Stimulated activated CD4-positive, alpha-beta T cell treated with anti-CD3 and anti-CD28 coated beads, Interleukin-1b, Interleukin-23, amount 100 ng/mL, for 4 hours (primary cell): ENCODE data around the gene IL1R1.
"Not testable (repeated sequence)": the region's sequence is repeated elsewhere in the genome, so short reads cannot be mapped to it uniquely, and the experiment has no call there.

Experiments used
- DNase-seq, 2 donors: peaks; one replicate each; pipeline ENCODE4 v3.0.0-alpha.2; 2020; ENCODE audit warnings: low read depth in 2 of 2

Gene IL1R1

DNA sequence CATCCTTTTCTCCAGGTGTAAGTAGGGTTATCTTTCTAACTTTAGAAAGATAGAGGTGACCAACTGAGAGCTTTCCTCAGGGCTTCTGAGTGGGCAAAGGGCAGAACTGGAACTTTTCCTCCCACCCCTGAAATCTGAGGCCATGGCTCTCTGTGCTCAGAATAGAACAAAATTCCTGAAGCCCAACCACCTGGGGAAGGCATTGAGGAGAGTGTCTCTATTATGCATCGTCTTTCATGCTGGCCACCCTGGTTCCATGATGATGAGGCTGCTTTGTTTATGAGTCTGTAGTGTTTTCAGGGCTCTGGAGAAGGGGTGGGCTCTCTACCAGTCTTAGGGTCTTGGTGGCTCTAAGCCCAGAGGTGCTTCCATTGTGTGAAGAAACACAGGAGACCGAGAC is 30.7 kb upstream of the IL1R1 start:
- no peak for DNase-seq

DNA sequence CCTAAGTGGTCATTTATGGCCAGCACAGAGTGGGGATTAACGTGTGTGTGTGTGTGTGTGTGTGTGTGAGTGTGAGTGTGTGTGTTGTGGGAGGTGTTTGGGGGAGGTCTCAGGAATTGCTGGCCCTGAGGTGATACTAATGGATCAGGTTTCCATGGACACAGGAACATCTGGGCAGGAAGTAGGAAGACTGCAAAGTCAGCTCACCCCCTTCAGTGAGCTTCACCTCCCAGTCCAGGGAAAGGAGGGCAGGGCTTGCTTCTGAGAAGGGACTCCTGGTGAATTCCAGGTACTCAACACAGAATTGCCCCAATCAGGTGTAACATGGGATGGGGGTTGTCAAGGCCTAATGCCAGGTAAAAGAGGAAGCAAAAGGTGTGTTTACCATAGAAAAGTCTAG is 30.3 kb upstream of the IL1R1 start:
- no peak for DNase-seq

DNA sequence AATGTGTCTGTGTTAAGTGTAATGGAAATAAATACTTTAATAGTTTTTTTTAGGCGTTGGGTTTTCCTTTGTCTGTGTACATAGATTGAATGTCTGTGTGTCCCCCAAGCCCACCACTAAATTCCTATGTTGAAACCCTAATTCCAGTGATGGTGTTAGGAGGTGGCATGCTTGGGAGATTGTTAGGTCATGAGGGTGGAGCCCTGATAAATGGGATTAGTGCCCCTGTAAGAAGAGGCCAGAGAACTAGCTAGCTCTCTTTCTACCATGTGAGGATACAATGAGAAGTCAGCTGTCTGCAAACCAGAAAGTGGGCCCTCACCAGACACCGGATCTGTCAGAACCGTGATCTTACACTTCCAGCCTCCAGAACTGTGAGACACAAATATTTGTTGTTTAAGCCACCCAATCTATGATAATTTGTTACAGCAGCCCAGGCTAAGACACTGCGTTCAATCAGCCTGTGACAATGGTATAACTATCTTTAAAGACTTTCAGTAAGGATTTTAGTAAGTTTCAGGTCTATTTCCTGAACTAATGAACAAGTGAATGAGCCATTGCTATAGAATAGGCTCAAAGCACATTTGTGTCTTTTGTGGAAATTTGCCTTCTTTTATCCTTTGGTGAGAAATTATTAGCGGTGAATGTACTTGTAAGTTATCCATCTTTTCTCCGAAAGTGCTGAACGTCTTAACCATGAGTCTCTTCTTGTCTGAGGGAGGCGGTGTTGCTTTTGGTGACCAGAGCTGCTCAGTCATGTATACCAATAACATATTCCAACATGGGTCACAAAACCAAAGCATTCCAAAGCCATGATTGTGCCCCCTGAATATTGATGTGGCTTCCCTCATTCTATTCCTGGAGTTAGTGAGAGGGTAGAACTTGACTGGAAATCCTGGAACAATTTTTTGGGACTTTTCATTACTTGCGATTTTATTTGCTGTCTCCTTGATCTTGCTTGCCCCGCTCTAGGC is 29.6 kb upstream of the IL1R1 start:
- DNase-seq = no peak

DNA sequence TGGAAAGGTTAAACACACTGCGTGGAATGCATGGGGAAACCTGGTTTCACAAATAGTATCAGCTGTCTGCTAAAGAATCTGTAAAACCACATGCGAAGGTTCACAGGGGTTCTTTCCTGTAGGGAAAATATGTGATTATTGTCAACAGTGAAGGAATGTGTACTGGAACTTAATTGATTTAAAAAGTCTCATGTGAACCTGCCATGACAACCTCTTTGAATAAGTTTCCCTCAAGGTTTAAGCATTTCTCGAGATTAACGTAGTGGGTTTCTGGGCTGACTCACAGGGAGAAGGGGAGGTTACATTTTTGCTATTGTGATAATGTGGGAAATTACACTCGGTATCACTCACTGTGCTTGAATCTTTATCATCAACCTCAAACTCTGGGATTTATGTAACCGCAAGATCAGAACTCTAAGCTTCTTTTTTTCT is 28.2 kb upstream of the IL1R1 start:
- DNase-seq = no peak

DNA sequence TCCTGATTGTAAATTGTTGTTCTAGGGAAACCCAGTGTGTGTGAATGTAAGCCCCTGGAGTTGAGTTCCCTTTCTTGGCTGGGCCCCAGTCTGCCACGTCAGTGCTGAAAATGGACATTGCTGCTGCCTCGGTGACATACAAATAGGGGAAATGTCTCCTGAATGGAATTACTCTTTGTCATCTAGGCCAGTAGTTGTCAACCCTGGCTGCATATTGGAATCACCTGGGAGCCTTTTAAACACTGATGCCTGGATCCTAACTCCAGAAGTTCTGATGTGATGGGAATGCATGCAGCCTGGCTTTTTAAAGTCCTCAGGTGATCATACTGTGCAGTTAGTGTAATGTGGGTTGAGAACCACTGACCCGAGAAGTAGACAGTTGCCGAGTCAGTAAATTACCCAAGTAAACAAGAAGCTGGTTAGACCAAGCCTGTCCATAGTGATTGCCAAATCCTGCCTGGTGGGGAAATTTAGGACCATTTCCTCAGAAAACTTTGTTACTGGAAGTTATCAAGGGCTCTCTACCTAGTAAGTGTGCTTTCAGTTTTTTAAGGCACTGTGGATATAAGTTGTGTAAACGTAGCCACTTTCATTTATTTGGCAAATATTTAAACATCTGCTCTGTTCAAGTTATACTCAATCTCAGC is 27.6 kb upstream of the IL1R1 start:
- DNase-seq = no peak

DNA sequence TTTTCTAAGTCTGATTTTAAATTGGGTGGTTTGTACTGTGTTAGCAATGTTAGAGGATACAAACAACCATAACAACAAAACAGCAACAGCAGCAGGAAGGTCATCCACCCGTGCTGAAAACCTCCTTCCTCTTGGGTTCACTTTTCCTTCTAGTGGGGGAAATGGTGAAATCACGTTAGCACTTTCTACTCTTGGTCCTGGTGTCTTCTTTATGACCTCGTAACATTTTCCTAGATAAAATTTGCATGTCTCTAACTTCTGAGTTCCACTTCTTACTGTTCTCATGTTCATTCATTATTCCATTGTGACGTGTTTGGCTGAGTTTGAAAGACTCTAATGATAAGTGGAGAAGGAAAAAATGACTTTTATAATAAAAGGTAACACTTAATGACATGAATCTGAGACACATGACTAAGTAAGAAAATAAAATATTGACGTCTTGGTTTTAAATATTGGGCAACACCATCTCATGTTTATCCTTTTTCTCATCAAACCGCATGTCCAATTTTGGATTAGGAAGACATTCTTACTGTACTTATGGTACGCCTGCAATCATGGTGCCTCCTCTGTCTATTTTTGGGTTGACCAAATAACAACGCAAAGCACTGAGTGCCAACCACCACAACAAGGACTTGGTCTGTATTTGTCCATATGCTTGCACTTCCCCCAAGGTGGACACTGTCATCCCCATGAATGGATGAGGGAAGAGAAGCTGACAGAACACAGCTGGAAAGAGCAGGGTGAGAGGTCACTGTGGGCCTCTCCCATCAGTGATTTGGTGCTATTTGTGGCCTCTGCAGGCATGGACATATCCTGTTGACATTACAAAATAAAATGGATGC is 25.7 kb upstream of the IL1R1 start:
- DNase-seq = no peak

DNA sequence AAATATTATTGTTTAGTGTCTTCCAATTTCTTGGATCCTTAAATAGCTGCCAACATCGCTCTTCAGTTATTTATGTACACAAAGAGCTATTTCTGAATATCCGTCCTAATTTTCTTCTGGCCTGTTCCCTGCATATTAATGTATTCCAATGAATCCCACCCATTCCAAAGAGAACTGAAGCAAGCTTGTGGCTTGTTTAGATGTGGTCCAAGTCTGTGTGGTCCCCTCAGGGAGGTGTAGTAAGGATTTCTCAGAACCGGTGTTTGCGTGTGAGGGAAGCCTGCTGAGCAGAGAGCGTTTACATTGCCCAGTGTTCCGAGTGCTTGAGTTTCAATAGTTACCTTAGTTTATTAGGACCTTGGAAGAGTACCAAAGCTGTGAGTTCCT is 25.1 kb upstream of the IL1R1 start:
- no peak for DNase-seq

DNA sequence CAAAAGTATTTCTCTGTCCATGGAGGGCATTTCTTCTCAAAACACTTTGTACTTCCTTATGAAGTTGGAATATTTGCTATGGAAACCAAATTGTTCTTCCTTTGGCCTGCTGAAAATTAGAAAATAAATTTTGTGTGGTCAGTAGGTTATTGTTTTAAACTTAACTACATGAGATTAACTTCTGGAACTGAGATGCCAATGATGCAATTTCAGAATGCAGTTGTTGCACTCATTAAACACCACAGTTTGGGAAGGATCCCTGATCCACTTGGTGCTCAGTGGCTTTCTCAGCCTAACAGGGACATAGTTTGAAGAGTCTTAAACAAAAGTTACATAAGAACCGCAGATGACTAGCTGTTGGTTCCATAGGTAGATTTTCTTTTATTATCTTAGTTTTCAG is 23.3 kb upstream of the IL1R1 start:
- DNase-seq = no peak

DNA sequence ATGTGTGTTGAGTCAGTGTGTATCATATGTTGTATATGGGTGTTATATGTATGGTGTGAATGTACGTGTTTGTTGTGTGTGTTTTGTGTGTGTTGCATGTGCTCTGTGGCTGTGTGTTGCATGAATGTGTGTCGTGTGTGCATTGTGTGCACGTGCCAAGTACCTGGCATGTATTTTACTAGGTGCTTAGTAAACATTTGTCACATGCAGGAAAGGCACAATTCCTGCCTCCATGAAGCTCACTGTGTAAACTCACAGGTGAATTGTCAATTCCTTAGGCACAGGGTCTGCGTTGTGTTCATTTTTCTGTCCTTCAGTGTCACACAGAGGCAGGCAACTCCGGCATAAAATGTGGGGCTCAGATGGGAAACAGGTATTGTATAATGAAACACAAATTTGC is 22.3 kb upstream of the IL1R1 start:
- DNase-seq = no peak

DNA sequence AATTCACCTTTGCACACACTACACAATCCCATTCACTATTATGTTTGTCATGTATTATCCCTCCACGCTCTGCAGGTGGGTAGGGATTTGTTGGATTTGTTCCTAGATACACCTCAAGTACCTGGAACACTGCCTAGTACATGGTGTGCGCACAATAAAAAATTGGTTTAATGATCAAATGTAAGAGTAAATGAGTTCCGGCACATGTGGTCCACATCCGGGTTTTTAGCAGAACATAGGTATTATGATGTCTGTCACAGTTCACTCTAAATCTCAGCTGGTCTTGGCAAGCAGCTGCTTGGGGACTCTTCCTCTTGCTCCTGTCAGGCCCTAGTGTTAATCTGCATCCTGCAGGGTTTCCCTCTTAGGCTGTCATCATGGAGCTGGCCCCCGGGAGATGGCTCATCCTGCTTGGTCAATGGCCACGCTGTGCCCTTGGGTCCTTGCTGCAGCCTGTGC is 21.8 kb upstream of the IL1R1 start:
- no peak for DNase-seq

DNA sequence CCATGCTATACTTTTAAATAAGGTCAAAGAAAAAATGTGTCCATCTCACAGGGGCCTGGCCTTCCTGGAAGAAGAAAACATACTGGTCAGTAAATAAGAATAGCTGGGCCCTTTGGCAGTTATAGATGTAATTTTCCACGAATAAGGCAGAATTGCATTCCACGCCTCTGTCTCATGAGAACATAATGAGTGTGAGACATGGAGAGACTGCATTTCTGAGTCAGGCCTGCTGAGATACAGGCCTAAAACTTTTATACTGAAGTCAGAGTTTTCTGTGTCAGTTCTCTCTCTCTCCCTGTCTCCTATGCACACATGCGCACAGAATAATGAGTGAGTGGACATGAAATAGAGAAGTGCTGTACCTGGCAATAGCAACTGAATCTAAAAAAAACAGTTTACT is 20.4 kb upstream of the IL1R1 start:
- DNase-seq = no peak

DNA sequence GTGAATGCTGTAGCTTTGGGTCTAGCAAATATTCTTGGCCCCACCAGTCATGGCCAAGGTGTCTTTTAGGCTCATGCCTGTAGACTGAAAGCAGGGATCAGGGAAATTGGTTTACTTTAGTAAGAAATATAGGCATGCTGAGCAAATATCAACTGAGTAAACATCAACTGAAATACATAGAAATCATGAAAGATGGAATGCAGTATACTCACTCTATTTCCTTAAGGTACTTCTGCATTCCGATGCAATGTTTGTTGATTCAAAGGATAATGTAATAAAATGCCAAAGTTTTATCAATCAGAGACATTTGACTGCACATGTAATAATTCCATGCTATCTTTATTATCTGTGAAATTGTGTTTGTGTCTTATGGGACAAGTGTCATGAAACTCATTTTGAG is 19.6 kb upstream of the IL1R1 start:
- DNase-seq = no peak

DNA sequence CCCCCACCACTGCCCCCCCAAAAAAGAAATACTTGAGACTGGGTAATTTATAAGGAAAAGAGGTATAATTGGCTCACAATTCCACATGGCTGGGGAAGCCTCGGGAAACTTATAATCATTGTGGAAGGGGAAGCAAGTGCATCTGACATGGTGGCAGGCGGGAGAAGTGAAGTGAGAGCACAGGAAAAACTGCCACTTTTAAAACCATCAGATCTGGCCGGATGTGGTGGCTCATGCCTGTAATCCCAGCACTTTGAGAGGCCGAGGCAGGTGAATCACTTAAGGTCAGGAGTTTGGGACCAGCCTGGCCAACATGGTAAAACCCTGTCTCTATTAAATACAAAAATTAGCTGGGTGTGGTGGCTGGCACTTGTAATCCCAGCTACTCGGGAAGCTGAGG is 18.1 kb upstream of the IL1R1 start:
- DNase-seq = not testable (repeated sequence)

DNA sequence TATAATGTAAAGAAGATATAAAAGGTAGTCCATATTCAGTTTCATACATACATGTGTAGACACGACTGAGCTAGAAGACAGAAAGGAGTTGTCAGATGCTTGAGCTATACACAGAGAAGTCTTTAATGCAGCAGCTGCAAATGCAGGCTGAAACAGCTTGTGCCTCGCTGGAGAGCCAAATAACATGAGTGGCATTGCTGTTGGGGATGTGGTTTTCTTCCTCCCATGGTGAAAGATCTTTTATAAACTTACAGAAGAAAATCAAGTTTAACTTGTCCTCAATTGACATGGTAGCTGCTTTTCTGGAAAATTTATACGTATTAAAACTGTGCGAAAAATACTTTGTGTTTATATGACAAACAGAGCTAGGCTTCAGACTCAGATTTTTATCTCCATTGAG is 16.4 kb upstream of the IL1R1 start:
- no peak for DNase-seq

DNA sequence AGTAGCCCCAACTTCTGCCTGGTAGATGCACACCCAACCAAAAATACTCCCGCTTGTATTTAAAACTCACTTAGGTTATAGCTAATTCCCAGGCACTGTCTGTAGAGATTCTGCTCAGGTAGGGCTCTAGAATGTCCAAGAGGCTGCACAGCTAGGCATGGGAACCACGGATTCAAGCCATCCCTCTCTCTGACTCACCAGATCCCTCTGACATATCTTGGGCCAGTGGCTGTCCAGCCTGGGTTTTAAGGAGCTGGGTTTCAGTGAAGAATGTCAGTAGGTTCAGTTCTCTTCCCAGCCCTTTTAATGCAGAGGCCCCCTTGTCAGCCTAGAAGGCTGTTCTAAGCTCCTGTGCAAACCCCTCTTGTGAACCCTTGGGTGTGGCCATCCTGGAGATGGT is 15.9 kb upstream of the IL1R1 start:
- DNase-seq = no peak

DNA sequence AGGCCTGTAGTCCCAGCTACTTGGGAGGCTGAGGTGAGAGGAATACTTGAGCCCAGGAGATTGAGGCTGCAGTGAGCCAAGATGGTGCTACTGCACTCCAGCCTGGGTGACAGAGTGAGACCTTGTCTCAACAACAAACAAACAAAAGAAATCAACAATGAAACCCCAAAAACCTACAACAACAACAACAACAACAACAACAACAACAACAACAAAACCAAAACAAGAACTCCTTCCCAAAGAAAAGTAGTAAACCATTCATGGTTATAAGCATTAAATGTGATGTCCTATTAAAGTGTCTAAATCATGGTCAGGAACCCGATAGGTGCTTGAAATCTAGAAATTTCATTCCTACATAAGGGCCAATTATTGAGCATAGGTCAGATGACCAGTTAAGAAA is 13.5 kb upstream of the IL1R1 start:
- DNase-seq = no peak

DNA sequence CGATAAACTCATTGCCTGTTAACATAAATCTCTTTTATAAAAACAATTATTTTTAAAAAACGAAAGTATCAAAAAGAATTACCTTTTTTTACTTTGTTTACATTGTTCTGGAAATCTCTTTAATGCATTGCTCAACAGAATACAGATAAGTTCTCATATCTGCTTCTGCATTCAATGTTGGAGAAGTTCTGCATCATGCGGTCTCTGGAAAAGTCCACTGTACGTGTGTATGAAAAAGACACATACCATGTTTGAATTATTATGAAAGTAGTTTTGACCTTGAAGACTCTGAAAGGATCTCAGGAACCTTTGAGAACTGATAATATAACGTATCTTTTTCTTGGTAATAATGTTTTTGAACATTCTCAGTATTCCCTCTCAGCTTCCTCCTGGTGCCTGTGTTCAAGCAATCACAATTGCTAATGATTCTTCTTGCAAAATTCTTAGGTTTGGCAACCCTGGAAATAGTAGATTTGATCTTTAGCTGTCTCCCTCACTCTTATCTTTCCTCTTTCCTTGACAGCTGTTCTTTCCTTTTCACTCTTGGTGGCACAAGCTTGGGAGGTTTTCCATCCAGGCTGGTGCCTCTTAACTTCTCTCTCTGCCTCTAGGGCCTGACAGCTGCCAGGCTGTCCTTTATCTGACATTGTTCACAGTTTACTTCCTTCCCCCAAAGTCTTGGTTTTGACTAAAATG is 12.4 kb upstream of the IL1R1 start:
- no peak for DNase-seq

DNA sequence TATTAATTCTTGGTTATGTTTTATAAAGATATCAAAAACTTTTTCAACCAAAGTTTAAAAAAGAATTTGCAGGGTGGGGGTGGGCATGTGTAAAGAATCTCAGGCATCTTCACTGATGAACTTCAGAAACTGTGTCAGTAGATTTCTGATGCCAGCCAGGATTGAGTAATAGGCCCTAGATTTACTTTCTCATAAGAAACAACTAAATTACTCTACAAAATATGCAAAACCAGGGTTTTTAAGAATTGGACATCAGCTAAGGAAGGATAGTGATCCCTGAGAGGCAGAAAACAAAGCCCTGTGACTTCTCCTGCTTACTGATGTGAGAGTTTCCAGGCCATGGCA is 11.9 kb upstream of the IL1R1 start:
- no peak for DNase-seq

DNA sequence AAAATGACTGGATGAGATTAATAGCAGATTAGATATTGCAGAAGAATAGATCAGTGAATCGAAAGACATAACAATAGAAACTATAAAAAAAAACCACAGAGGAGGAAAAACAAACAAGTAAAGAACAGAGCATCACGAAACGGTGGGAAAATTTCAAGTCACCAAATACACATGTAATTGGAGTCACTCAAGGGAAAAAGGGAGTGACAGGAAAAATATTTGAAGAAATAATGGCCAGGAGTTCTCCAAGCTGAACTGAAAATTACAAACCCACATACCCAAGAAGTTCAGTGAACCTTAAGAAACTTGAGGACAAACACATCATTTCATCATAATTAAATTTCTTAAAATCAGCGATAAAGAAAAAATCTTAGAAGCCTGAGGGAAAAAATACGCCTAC is 11.0 kb upstream of the IL1R1 start:
- DNase-seq = no peak

DNA sequence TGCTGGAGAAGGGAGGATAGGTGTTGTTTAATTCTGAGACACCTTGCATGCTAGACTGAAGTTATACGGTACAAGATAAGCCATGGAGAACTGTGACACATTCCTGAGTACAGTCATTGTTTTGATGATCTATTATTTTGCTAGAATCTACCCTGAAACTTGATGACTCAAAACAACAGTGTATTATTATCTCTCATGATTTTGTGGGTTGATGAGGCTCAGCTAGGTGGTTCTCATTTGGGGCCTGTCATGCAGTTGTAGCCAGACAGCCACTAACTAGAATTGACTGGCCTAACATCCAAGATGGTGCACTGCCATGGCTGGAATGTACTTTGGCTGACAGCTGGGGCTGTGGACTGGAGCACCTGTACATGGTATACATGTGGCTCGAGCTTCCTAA is 5.4 kb upstream of the IL1R1 start:
- peak in 1 of 2 donors; percentile 21 for DNase-seq

DNA sequence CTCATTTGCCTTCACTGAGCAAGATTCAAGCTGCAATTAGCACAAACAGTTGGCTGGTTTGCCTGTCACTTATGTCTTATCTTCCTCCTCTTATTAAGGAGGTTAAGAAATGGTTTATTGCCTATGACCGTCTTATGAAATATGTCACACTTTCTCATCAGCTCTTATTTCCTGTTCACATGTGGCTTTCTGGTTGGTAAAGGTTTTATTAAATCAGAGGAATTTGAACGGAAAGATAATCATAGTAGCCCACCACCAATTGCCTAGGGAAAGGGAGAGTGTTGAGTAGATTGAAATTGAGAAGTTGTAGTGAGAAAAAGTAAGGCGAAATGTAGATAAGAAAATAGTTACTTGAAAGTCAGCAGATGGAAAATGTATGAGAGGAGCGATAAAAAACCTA is 4.2 kb upstream of the IL1R1 start:
- DNase-seq = no peak

DNA sequence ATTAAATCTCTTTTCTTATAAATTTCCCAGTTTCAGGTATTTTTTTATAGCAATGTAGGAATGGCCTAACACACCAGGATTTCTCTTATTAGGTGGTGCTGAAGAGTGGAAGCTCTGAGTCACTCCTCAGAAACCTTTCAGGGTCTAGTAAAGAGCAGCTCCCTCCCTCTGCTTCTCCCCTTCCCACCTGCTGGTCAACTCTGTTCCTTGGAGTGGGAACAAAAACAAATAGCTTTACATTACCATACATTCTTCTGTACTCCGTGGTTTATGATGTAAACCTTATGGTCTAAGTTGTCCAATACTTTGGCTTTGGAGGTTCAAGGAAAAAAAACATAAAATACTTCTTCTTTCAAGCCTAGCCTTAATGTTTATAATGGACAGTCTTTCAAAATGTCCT is 2.7 kb upstream of the IL1R1 start:
- DNase-seq = no peak
